ENCODE measurements around the gene PRPF40A.

Gene PRPF40A

GRCh38 chr2:152718076-152718908 is 1.0 kb upstream of the PRPF40A start, which contains the start of gene ARL6IP6:
ARL6IP6 (plus strand) TSS chr2:152718620; CDS start chr2:152718625, 5 bp downstream.
- in situ Hi-C loops (cut with MboI; ENCODE audit: low sequenced_read_pairs): no loop called here

- in situ Hi-C loops (cut with MboI; ENCODE audit: low sequenced_read_pairs): no loop called here
Measured at GRCh38 chr2:152716805-152717227, 445 bp downstream of the PRPF40A start.

- in situ Hi-C loops (cut with MboI; ENCODE audit: low sequenced_read_pairs): no loop called here
Measured at GRCh38 chr2:152715854-152716428, 1.3 kb downstream of the PRPF40A start.

GRCh38 chr2:152715112-152715511 is 2.1 kb downstream of the PRPF40A start:
- in situ Hi-C loops (cut with MboI; ENCODE audit: low sequenced_read_pairs): no loop called here

DNA sequence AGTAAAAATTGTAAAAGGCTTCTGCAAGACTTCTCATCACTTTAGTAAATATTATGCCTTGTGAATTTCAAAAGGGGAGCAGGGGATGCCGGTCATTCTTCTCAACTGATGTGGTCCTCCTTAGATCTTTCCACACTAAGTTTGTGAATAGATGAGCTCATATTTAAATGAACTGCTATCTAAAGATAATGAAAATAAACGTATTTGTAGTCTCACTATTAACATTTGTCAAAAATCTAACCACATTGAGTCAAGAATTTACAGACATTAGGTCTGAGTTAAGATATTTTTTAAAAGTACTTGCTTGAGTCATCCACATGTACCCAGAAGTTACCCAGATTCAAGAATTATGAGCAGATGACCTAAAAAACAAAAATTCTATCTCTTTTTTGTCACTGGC is 6.5 kb downstream of the PRPF40A start:
- in situ Hi-C loops (cut with MboI; ENCODE audit: low sequenced_read_pairs): no loop called here

- in situ Hi-C loops (cut with MboI; ENCODE audit: low sequenced_read_pairs): no loop called here
Measured at GRCh38 chr2:152708742-152709141, 8.5 kb downstream of the PRPF40A start.

- in situ Hi-C loops (cut with MboI; ENCODE audit: low sequenced_read_pairs): no loop called here
Measured at GRCh38 chr2:152706477-152707021, 10.7 kb downstream of the PRPF40A start.

- in situ Hi-C loops (cut with MboI; ENCODE audit: low sequenced_read_pairs): no loop called here
Measured at GRCh38 chr2:152701198-152701597, 16.1 kb downstream of the PRPF40A start.

GRCh38 chr2:152696476-152696875 is 20.8 kb downstream of the PRPF40A start:
- in situ Hi-C loops (cut with MboI; ENCODE audit: low sequenced_read_pairs): no loop called here

GRCh38 chr2:152695763-152696162 is 21.5 kb downstream of the PRPF40A start:
- in situ Hi-C loops (cut with MboI; ENCODE audit: low sequenced_read_pairs): no loop called here

DNA sequence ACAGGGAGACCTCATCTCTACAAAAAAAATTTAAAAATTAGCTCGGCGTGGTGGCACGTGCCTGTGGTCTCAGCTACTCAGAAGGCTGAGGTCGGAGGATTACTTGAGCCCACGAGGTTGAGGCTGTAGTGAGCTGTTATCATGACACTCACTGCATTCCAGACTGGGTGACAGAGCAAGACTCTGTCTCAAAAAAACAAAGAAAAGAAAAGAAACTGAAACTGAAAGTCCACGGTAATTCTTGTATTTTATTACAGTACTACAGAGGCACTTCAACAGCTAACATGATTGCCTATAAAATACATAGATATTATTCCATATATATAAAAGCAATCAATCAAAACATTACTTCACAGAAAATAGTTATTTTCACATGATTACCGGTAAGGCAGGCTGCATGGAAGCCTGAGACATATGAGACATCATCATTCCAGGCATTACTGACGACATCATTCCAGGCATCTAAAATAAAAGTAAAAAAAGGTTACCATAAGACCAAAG is 23.1 kb downstream of the PRPF40A start:
- in situ Hi-C loops (cut with MboI; ENCODE audit: low sequenced_read_pairs): no loop called here

- in situ Hi-C loops (cut with MboI; ENCODE audit: low sequenced_read_pairs): no loop called here
Measured at GRCh38 chr2:152693033-152693432, 24.2 kb downstream of the PRPF40A start.

- in situ Hi-C loops (cut with MboI; ENCODE audit: low sequenced_read_pairs): no loop called here
Measured at GRCh38 chr2:152686321-152686720, 30.9 kb downstream of the PRPF40A start.

DNA sequence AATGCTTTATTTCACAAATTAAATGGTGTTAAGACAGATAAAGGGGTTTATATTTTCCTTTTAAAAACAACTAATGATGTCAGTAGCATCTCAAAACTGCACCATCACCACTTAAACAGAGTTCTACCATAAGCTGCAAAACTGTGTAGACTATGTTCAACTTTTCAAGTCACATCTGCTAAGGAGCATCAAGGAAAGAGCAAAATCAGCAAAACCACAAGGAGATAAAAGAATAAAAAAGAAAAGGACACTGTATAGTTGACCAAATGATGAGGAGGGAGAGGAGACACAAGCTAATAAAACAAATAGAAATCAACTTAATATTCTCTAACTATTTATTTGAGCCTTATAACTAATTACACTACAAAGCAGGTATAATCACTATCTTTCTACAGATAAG is 33.9 kb downstream of the PRPF40A start:
- in situ Hi-C loops (cut with MboI; ENCODE audit: low sequenced_read_pairs): no loop called here

GRCh38 chr2:152682663-152683062 is 34.6 kb downstream of the PRPF40A start:
- in situ Hi-C loops (cut with MboI; ENCODE audit: low sequenced_read_pairs): no loop called here

DNA sequence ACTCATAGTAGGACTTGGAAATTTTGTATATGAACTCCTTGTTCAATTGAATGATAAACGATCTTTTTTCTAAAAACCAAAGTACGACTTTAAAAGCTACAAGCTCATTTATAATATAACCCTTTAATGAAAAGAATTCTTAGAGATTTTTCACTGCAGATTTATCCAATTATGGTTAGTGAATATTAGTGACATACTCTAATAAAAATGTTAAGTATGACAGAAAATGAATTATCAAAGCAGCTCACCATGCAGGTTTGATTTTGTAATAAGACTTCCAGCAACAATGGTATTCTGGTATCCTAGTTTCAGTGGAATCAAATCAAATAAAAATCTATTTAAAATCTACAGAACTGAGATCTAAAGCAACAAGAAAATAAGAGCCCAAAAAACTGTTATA is 38.5 kb downstream of the PRPF40A start:
- in situ Hi-C loops (cut with MboI; ENCODE audit: low sequenced_read_pairs): no loop called here

DNA sequence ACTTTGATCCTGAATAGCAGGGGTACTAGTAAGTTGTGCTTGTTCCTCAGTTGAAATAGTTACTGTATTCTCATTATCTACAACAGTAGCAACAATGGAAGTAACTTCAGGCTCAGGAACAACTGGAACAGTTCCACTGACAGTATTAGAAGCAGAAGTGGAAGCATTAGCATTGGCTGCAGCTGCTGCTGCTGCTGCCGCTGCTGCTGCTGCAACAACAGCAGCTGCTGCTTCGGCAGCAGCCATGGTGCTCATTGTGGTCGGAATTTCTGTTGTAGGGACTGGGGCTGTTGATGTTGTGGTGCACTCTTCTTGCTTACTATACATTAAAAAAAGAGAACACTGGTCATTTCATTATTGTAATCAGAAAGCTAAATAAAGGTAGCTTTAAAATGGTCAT is 40.8 kb downstream of the PRPF40A start:
- in situ Hi-C loops (cut with MboI; ENCODE audit: low sequenced_read_pairs): no loop called here

DNA sequence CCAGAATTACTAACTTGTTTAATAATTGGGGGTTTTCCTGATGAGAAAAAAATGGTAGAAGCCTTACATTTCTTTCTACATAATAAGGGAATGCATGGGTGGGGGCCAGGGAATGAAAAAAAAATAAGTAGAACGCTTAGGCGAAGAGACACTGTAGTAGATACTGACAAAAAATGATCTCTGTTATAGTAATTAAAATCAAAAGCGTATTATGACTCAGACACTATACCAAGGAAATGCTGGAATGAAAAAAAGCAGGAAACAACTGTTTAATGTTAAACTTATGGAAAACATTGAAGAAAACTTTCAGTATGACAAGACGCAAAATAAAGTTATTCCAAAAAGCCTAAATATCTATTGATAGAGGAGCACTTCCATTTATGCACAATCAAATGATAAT is 42.9 kb downstream of the PRPF40A start:
- in situ Hi-C loops (cut with MboI; ENCODE audit: low sequenced_read_pairs): no loop called here

DNA sequence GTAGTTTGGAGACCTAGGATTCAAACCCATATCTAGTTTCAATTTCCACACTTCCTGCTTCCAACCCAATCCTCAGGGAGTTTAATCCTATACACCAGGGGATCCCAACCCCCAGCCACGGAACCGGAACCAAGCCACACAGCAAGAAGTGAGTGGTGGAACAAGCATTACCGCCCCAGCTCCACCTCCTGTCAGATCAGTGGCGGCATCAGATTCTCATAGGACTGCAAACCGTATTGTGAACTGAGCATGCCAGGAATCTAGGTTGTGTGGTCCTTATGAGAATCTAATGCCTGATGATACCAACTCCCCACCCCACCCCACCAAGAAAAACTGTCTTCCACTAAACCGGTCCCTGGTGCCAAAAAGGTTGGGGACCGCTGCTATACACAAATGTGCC is 52.5 kb downstream of the PRPF40A start:
- in situ Hi-C loops (cut with MboI; ENCODE audit: low sequenced_read_pairs): no loop called here

DNA sequence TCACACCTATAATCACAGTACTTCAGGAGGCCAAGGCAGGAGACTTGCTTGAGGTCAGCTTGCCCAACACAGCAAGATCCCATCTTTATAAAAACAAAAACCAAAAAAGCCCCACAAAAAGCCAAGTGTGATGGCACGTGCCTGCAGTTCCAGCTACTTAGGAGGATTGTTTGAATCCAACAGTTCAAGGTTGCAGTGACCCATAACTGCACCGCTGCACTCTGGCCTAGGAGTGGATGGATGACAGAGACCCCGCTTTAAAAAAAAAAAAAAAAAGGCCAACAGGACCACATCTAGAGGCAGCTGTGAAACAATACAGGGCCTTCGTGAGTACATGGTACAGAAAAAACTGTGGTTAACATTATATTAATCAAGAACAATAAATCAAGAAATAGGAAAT is 56.2 kb downstream of the PRPF40A start:
- in situ Hi-C loops (cut with MboI; ENCODE audit: low sequenced_read_pairs): no loop called here

- in situ Hi-C loops (cut with MboI; ENCODE audit: low sequenced_read_pairs): no loop called here
Measured at GRCh38 chr2:152658221-152658620, 59.0 kb downstream of the PRPF40A start.

DNA sequence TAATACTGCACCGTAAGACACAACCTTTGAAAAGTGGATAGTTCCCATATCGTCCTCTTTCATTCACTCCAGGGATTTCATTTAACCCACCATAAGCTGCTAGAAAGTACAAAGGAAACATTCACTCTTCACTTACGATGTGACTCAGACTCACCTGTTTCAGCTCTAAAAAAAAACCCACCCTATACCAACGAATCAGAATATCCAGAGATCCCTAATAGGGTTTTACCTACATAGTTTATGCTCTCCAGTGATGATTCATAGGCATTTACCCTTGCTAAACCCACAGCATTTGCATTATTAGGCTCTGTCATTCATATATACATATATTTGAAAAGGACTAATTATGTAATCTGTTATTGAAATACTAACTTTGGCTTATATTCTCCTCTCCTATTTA is 60.2 kb downstream of the PRPF40A start:
- in situ Hi-C loops (cut with MboI; ENCODE audit: low sequenced_read_pairs): no loop called here
